Left hindlimb (tissue), 1 donor: ENCODE data around the gene RUSC1.
"Not testable (repeated sequence)": the region's sequence is repeated elsewhere in the genome, so short reads cannot be mapped to it uniquely, and the experiment has no call there.

ENCODE experiments used
- DNase-seq: peaks from one replicate; pipeline ENCODE4 v3.0.0-alpha.2; 2018

Gene RUSC1

DNA sequence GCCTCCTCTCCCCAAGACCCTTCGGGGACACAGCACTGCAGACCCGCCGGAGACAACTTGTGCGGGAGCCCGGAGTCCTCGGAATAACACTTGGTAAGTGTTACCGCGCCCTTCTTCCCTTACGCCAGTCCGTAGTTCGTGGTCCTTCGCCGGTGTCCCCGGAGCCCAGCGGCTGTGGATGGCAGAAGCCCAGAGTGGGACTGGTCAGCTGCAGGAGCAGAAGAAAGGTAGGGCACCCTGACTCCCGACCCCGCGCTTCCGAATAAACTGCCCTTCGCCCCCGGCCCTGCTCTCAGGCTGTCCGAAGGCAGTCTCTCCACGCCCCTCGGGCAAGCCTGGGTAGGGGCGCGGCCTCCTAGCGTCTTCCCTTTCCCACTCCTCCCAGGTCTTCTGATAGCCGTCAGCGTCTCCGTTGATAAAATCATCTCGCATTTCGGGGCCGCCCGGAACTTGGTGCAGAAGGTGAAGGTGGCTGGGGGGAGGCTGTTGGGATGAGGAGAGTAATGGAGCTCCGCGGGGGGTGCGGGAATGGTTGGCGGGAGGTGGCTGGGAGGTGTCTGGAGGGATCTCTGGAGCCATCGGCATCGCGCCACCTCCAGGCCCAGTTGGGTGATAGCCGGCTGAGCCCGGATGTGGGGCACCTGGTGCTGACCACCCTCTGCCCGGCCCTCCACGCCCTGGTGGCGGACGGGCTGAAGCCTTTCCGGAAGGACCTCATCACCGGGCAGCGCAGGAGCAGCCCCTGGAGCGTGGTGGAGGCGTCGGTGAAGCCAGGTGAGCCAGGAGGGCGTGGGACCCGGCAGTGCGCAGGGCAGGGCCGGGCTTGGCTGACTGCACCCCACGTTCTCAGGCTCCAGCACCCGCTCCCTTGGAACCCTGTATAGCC lies 4.3 kb downstream of the RUSC1 start:
- DNase-seq: peak; percentile 65

DNA sequence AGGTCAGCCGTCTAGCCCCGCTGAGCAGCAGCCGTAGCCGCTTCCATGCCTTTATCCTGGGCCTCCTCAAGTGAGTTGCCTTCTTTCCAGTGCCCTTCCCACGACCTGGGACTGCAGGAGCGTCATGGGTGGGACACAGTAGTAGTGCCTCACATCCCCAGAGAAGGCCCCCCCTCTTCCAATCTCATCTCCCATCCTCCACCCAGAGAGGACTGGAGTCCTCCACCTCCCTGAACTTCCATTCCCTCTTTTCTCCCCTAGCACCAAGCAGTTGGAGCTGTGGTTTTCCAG lies 4.9 kb downstream of the RUSC1 start:
- no peak for DNase-seq

DNA sequence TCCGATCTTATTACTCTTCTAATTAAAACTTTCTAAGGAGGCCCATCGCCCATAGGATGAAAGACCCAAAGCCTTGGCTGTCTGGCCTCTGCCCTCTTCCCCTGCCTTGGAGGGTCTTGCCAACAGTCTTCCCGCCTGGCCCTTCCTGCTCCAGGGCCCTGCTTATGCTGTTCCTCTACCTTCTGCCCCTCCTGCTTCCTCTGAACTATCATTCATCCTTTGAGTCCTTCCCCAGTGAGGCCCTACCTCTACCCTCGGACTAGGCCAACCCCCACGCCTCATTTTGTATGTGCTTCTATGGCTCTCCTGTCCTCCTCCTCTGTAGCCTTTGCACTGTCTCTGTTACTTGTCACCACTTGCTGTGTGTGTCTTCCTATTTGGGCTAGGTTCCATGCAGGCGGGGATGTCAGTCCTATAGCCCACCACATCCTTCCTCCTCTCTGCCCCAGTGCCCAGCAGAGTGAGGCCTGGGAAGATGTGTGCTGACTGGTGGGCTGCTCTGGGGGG lies 5.4 kb downstream of the RUSC1 start:
- DNase-seq: no peak

GRCh38 chr1:155326631-155327037 lies 5.9 kb downstream of the RUSC1 start:
- DNase-seq: no peak

GRCh38 chr1:155327981-155328380 lies 7.3 kb downstream of the RUSC1 start:
- no peak for DNase-seq

DNA sequence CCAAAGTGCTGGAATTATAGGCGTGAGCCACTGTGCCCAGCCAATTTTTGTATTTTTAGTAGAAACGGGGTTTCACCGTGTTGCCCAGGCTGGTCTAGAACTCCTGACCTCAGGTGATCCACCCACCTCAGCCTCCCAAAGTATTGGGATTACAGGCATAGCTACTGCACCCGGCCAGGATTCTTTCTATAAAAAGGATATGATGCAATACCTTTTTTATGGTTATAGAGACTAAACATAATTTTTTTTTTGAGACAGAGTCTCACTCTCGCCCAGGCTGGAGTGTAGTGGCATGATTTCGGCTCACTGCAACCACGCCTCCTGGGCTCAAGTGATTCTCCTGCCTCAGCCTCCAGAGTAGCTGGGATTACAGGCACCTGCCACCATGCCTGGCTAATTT lies 8.2 kb downstream of the RUSC1 start:
- DNase-seq: not testable (repeated sequence)

DNA sequence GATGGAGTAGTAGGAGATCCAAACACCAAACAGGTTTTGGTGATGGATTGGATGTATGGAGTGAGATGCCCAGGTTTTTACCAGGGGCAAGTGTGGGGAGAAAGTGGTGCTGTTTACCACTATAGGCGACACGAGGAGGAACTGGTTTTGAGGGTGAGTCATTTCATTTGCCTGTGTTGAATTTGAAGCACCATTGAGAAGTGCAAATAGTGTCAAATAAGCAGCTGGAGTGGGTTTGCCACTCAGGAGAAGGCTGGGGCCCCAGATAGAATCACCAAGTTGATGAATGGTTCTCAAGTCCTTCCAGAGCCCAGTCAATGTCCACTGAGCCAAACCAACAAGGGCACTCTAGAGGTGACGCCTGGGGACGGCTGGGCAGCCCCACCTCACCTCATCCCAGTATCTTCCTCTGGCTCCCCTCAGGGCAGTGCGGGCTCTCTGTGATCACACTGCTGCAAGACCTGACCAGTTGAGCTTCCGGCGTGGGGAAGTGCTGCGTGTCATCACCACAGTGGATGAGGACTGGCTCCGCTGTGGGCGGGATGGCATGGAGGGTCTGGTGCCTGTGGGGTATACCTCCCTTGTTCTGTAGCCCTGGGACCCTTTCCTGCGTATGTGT lies 9.4 kb downstream of the RUSC1 start:
- no peak for DNase-seq

DNA sequence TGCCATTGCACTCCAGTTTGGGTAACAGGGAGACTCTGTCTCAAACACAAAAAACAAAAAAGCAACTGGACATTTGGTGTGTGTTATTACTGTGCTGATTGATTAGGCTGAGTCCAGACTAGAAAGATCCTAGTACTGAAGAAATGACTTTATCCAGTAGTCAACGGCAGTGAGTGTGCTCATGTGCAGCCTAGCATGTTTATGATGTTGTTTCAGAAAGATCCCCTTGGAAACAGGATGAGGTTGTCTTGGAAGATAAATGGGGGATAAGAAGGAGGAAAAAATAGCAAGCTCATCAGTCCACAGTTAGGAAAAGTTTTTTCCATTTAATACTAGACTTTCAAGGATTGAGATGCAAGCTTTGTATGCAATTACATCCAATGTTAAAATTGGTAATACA lies 14.3 kb downstream of the RUSC1 start:
- DNase-seq: no peak

DNA sequence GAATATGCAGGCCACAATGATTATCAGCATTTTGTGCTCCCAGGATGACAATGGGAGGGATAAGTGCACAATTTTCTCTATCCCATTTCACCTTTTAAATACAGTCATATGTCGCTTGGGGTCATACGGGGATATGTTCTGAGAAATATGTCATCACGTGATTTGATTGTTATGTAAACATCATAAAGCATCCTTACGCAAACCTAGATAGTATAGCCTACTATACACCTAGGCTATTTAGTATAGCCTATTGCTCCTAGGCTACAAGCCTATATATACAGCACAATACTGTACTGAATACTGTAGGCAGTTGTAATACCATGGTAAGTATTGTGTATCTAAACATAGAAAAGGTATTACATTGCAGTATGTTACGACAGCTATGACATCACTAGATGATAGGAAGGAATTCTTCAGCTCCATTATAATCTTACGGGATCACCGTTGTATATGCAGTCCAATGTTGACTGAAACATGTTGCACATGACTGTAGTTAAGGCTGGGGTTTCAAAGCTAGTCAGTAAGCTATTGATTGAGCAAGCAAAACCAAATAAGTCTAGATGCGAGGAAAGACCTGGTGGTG lies 18.9 kb downstream of the RUSC1 start:
- no peak for DNase-seq

GRCh38 chr1:155342842-155343241 lies 22.1 kb downstream of the RUSC1 start:
- no peak for DNase-seq

- DNase-seq: peak; percentile 37
Measured at GRCh38 chr1:155352631-155353030, 31.9 kb downstream of the RUSC1 start.

GRCh38 chr1:155360051-155360450 lies 39.4 kb downstream of the RUSC1 start:
- DNase-seq: no peak

DNA sequence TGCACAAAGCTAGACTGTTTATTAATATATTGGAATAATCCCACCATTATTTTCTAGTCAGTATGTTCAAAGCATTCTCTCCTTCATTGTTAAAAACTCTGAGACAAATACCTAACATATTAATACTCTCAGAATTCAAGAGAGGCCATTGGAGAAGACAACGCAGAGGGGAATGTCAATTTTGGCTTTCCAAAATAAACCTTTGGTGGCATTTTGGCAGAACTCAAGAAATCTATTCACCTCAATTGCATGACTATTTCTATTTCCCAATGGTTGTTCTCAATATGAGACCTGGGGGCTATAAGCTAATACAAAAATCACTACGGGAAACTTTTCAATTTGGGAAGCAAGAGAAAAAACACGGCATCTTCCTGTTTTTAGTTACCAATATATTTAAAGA lies 58.5 kb downstream of the RUSC1 start:
- DNase-seq: no peak

GRCh38 chr1:155379631-155380090 lies 59.0 kb downstream of the RUSC1 start:
- no peak for DNase-seq
